CD4-positive, alpha-beta T cell treated with Interleukin-6 for 4 hours (primary cell): ENCODE measurements around the gene LENEP.

Experiments
- DNase-seq: peaks from one replicate; pipeline ENCODE4 v3.0.0-alpha.2; 2020; ENCODE audit warnings: mixed read lengths

LENEP gene

DNA sequence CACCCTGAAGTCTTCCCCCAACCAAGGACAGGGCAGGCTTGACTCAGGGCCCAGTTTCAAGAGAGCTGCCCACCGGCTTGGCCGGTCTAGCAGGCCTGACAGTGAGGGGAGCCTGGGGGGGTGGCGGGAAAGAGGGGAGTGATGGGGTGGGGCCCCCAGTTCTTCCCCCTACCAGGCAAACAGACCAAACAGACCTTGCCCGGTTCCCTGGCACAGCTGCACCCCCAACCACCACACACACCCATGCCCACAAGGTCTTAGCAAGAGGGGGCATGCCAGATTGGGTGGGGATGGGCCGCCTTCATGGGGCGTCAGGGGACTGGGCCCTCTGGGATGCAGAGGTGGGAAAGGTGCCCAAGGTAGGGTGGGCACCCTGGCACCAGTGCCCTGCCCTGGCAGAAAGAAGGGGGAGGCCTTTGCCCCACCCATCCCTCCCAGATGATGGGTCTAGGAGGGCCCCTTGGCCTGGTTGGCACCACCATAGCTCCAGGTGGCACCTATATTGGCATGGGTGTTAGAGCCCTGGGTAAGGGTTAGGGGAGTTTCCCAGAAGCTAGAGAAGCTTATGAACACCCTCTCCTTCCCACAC is 18.1 kb downstream of the LENEP start:
- no peak for DNase-seq

DNA sequence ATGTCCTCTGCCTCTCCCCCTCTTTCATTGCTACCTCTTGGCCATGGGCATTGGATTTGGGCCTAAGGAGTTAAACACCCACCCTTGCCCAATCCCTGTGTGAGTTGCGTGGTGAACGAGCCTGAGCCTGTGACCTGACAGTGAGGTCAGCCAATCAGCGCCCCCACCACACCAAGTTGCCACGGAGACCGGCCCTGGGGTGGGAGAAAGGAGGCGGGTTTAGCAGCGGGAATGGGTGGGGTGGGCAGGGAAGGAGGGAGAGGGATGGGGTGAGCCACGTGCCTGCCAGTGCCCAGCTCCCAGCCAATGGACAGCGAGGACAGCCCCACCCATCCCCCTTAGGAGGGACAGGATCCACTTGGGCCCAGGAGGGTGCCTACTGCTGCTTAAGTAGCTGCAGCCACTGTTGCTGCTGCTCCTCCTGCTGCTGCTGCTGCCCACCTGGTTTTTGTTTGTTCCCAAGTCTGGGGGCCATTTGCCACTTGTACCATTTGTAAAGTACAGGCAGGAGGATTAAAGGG is 18.7 kb downstream of the LENEP start:
- peak; percentile 57 for DNase-seq

DNA sequence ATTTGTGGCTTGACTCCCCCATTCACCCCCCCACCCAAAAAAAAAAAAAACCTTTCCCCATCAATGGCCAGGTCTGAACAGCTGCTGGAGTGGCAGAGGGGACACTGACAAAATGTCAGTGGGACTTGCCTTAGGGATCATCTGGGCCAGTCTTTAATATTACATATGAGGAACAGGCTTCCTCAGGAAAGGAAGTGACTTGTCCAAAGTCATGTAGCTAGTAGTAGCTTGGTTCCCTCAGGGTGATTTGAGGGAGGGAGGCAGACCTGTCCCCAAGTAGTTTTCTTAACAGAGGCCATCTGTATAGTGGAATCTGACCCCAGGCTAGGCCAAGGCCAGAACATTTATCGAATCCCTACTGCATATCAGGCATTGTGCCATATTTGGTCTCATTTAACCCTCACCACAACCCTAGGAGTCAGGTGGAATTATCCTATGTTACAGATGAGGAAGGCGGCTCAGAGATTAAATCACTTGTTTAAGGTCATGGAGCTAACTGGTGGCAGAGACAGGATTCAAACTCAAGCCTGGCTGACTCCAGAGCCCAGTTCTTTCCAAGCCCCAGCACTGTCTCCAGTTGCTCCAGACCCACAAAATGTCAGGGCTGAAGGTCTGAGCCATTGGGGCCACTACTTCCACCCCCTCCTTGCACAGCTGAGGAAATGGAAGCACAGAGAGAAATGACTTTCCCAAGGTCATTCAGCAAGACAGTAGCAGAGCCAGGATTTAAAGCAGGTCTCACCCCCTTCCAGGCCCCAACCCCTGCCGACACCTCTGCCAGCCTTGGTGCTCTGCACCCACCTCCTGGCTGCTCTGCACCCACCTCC is 19.6 kb downstream of the LENEP start:
- no peak for DNase-seq

DNA sequence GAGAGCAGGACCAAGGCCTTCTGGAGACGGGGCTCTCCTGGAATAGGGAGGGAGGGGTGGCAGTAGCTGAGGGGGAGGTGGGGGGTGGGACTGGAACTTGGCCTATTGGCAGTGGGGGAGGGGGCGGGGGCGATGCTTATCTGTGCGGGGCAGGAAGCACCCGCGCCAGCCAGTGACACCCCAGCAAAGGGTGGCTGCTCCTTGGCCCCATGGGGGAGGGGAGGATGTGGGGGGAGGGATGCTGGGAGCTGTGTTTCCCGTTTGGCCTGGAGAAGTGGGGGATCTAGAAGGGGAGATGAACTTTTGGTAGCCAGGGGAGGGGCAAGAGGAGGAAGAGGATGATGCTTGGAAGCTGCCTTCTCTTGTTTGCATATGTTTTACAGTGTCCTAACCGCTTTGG is 20.2 kb downstream of the LENEP start:
- DNase-seq = peak; percentile 86

DNA sequence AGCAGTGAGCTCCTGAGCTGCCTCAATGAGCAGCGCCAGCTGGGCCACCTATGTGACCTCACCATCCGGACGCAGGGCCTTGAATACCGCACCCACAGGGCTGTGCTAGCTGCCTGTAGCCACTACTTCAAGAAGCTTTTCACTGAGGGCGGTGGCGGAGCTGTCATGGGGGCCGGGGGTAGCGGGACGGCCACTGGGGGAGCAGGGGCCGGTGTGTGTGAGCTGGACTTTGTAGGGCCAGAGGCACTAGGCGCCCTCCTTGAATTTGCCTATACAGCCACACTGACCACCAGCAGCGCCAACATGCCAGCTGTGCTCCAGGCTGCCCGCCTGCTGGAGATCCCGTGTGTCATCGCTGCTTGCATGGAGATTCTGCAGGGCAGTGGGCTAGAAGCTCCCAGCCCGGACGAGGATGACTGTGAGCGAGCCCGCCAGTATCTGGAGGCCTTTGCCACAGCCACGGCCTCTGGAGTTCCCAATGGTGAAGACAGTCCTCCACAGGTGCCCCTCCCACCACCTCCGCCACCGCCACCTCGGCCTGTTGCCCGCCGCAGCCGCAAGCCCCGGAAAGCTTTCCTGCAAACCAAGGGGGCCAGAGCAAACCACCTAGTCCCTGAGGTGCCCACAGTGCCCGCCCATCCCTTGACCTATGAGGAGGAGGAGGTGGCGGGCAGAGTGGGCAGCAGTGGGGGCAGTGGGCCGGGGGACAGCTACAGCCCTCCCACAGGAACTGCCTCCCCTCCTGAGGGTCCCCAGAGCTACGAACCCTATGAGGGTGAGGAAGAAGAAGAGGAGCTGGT is 21.5 kb downstream of the LENEP start:
- no peak for DNase-seq

DNA sequence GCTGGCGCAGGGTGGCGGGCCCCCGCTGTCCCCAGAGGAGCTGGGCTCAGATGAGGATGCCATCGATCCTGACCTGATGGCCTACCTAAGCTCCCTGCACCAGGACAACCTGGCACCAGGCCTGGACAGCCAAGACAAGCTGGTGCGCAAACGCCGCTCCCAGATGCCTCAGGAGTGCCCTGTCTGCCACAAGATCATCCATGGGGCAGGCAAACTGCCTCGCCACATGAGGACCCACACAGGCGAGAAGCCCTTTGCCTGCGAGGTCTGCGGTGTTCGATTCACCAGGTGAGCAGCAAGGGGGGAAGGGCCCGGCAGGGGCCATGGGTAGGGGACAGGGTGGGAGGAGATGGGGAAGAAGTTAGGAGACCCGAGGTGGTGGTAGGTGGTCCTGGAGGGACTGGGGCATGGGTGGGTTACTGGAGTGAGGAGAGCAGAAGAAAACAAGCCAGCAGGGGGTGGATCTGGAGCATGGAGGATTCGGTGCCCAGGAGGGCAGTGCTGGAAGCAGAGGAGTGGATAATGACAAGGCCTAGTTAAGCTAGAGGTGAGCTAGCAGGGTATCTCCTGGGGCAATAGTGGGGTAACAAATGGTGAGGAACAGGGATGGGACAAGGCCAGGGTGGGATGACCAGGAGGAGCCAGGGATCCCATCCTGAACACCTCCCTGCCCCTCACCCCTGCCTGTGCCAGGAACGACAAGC is 22.3 kb downstream of the LENEP start:
- DNase-seq = no peak

DNA sequence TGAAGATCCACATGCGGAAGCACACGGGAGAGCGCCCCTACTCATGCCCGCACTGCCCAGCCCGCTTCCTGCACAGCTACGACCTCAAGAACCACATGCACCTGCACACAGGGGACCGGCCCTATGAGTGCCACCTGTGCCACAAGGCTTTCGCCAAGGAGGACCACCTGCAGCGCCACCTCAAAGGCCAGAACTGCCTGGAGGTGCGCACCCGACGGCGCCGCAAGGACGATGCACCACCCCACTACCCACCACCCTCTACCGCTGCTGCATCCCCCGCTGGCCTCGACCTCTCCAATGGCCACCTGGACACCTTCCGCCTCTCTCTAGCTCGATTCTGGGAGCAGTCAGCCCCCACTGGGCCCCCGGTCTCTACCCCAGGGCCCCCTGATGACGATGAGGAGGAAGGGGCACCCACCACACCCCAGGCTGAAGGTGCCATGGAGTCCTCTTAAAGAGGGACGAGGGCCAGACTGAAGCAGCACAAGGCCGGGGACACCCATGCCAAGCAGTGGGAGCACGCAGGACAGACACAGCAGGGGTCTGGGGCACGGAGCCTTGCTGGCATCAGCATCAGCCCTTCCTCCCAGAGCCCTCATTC is 22.9 kb downstream of the LENEP start:
- peak; percentile 48 for DNase-seq

DNA sequence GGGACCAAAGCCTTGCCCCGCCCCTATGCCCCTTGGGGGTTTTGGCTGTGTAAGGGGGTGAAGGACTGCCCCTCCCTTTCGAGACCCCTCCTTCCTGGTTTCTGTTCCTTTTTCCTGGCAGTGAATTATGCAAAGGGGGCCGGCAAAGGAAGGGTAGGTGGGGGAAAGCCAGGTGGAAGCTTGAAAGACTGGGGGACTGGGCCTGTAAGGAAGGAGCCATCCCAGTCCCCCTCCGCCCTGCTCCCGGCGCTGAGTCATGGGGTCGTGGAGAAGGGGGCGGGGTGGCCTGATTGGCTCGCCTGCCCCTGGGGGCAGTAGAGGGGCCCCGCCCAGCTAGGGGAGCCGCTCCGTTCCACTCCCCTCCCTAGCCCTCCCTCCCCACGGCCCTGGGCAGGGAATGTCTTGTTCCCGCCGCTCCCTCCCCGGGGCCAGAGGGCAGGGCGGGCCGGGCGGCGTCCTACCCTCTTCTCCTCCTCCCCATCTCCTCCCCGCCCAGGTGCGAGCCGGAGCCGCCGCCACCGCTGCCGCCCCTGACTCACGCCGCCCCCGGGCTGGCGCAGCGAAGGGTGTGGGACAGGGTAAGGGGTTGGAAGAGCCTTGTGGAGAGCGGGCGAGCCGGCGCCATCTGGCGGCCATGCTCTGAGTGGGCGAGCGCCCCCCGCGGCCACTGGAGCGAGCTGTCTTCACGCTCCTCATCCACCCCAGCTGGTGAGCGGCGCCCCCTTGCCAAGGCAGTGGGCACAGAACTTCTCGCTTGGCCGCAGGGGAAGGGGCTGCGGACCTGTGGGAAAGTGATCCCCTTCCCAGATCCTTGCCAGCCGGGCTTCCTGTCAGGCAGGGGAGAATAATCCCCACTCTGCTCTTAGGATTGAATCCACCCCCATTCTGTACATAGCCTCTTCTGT is 23.9 kb downstream of the LENEP start:
- peak; percentile 94 for DNase-seq

DNA sequence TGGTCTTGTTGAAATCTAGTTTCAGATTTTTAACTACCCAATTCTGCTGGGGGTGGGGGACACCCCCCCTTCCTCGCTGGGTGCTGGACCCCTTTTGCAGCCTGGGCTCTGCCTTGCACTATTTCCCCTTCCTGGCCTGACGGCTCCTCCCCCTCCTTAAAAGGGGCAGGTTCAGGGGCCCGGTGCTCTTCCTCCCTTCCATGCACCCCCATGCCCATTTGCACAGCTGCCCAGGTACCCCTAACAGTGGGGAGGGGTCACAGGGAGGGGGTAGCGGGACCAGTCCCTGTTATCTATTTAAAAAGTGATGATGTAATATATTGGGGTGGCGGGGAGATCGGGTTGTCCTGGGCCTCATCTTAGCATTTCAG is 24.5 kb downstream of the LENEP start:
- no peak for DNase-seq

DNA sequence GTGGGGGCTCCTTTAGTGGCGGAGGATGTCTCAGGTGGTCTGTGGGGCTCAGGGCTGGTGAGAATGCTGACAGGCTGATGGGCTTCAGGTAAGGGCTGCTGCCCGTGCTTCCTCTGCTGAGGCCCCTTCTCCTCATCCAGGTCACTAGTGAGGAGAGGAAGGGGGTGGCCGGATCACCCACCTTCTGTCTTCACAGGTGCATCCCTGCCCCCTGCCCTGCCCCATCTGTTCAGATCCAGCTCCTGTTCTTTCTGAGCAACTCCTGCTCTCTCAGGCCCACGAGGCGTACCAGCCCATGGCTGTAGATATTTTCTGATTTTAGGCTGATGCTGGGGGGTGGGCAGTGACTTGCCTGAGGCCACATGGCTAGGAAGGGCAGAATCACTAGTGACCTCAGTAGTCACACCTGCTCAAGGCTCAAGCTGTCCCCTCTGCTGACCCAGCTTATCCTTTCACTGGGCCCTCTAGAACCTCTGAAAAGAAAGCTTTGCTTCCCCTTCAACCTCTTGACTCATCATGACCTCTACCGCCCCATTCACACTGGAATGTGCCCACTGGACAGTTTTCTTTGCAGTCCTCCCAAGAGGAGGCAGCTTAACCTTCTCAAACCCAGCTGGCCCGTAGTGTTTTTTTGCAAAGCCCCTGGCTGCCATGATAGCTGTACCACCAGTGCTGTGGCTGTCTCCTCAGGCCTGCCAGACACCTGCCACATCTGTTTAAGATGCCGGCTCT is 25.4 kb downstream of the LENEP start:
- DNase-seq = no peak

DNA sequence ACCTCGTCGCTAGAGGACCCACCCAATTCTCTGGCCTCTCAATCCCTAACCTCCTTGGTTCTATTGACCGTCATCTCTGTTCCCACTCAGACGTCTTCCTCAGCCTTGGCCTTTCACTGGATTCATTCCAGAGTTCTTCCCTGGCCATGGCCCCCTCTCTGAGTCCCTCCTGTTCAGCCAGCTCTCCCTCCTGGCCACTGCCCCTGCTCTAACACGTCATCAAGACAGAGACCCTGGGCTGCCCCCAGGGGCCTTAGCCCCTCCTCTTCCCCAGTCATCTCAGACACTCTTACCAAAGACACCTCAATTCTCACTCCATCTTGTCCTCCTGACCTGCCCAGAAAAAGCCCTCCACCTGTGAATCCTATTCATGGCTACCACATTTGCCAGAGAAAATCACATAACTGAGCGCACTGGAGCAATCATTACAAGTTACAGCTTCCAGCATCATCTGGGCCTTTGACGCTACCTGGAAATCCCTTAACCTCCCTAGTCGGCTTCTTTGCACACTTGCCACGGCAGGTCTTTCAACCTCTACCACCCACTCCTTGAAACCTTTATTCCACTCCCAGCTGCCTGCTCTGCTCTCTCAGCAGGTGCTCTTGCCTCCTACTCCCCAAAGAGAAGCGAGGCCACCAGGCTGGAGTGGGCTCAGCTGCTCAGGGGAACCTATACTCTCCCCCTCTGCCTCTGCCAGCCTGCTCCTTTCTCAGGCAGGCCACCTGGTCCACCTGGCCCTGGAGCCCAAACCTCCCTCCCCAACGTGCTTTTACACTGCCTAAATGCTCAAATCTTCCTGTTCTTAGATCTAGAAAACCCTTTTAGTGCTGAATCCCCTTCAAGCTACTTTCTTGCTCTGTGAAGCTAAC is 26.2 kb downstream of the LENEP start:
- DNase-seq = no peak

DNA sequence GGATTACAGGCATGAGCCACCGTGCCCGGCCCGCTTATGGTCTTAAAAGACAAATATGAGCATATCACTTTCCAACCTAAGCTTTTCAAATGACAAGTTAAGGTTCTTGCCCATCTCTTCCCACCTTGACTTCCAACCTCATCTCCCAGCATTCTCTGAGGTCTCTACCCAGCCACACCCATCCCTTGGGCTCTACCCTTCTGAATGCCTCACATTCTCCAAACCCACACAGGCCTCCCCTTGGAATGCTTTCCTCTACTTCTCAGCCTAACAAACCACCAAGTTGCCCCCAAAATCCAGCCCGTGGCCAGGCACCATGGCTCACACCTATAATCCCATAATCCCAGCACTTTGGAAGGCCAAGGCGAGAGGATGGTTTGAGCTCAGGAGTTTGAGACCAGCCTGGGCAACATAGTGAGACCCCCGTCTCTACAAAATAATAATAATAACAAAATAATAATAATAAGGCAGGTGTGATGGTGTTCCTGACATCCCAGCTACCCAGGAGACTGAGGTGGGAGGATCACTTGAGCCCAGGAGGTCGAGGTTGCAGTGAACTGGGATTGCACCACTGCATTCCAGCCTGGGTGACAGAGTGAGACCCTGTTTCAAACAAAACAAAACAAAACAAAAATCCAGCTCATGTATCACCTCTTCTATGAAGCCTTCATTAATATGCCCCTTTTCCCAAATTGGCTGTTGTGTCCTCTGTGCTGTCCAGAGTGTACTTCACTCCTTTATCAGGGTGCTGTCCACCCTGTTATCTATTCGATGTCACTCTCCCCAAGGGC is 28.9 kb downstream of the LENEP start:
- DNase-seq = no peak

DNA sequence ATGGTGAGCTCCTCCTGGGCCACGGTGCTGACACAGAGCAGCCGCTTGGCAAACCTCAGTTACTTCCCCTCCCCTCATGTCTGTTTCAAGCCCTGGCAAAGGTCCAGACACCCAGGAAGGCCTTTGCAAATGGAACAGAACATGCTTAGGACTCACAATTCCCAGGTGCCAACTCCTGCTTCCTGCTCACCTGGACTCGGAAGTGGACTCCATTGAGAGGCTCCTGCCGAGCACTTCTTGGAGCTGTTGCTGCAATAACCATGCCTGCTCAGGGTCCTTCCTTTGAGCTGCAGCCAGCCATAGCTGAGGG is 29.5 kb downstream of the LENEP start:
- DNase-seq = peak; percentile 25

DNA sequence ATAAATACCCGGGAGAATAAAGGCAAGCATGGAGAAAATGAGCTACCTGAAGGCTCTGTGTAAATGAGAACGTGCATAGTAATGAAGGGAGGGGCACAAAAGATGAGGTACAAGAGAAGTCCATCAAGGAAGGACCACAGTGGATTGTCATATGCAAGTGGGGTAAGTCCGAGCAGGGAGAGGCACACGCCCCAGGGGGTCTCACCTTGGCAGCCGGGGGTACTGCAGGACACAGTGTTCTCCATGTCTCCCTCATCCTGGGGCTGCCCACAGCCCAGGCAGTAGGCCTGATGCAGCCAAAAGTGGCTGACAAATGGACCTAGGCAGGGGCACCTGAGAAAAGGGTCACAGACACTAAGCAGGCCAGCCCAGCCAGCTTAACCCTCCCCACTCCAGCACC is 30.2 kb downstream of the LENEP start:
- no peak for DNase-seq

DNA sequence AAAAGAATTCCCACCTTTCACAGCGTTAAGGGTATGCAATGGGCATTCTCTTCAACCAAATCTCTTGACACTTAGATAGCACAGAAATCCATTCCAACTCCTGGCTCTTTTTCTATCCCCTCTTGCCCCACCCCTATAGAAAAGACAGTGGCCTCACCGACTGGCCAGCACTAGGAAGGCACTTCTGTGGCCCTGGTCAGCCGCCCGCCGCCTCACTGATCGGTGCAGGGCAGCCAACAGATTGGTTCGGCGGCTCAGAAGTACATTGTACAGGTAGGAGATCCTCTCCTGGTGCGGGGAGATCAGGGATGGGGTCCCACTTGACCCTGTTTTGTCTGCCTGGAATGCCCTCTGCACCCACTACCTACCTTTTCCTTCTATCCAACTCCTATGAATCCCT is 30.9 kb downstream of the LENEP start:
- DNase-seq = no peak

DNA sequence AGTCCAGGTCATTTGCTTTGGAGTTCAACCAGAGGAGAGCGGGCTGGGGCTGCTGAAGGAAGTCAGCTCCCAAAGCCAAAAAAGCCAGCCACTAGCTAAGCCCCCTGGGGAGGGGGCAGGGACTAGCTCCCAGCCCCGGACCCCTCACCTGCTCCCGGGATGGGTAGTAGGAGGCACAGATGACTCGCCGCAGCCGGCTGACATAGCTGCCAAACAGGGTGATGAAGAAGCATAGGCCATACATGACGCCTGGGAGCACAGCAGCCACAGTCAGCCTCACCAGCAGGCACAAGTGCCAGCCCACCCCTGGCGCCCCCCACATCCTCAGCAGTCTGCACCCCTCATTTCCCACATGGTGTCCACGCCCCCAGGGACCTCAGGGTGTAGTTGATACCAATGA is 32.8 kb downstream of the LENEP start:
- no peak for DNase-seq

DNA sequence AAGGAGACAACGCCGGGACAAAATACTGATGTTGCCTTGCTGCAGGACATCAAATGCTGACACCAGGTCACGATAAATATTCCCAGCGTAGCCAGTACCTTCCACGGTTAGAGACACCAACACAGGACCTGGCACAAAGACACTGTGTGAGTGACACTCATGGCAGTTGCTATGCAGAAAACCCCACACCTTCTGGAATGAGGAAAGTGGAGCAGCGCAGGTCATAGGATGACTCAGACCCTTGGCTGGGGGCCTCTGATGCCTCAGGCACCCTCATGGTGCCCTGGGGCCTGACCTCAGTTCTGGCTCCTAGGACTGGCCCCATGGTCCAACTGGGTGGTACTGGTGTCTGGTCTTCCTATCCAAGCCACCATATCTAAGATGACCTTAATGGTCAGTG is 33.2 kb downstream of the LENEP start:
- DNase-seq = no peak

DNA sequence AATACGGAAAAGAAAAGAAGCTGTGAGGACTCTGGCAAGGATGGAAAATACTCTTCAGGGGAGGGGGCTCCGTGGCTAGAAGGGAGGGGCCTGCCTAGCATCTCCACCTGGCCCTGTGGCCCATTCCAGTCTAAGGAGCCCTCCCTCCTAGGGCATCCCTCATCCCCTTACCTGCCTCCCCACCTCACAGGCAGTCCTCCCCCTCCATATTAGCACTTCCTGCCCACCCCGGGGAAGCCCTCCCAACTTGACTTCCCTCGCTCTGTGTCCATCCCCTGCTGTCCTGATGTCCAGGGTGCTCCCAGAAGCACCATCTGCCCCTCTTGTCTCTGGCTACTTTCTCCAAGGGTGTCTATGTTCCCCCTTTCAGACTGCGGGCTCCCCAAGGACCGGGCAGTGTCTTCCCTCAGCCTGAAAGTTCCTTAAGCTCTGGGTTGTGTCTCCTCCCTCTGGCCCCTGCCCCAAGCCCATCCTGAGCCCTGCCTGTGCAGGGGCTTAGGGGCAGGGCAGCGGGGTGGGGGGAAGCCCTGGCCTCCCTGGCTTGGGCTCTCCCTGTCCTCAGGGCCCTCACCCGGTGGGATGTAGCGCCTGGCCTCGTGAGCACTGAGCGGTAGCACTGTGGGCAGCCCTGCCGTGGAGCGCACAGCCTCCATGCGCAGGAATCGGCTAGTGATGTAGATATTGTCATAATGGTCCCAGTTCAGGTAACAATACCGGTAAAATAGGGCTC is 36.3 kb downstream of the LENEP start:
- no peak for DNase-seq
